Type B pancreatic cell (in vitro differentiated cells): Measurements from ENCODE around the gene CPNE2. TPM values are rescaled to one million over a fixed set of nuclear protein-coding genes. Genes with fewer than 3 reads are reported as not detected.

Source experiments
- DNase-seq: peaks from one replicate; pipeline ENCODE4 v3.0.0; 2021; ENCODE audit warnings: mixed read lengths; ENCODE audit not compliant: unreplicated experiment; ENCODE audit errors: extremely low spot score
- H3K27ac Mint-ChIP-seq: 2 replicates; pipeline ENCODE4 v1.8.0; 2021; ENCODE audit warnings: mild to moderate bottlenecking, mixed read lengths
- H3K27me3 Mint-ChIP-seq: 2 replicates; pipeline ENCODE4 v1.8.0; 2021; ENCODE audit warnings: mixed read lengths
- H3K36me3 Mint-ChIP-seq: 2 replicates; pipeline ENCODE4 v1.8.0; 2021; ENCODE audit warnings: mixed read lengths
- H3K4me1 Mint-ChIP-seq: one replicate; pipeline ENCODE4 v1.8.0; 2021; ENCODE audit warnings: mixed read lengths; ENCODE audit not compliant: unreplicated experiment
- H3K4me3 Mint-ChIP-seq: 2 replicates; pipeline ENCODE4 v1.8.0; 2021; ENCODE audit warnings: mild to moderate bottlenecking, mixed read lengths
- H3K9me3 Mint-ChIP-seq: 2 replicates; pipeline ENCODE4 v1.8.0; 2021; ENCODE audit warnings: mixed read lengths
- total RNA-seq: library from RNA; stranded (reverse); gene quantifications from 2 replicates; pipeline ENCODE4 v1.2.1, GENCODE V29; 2021; ENCODE audit warnings: low replicate concordance
- TF ChIP-seq, protein P1 (sequence below): fragments of 200-600 bp; sonication (generic); conservative IDR thresholded peaks from 2 replicates; pipeline ENCODE4 v1.5.0; 2021; ENCODE audit warnings: antibody characterized with exemption, mild to moderate bottlenecking

CPNE2 gene
- total RNA-seq, 1 donor from 2014 or later, result 28.8 TPM

DNA sequence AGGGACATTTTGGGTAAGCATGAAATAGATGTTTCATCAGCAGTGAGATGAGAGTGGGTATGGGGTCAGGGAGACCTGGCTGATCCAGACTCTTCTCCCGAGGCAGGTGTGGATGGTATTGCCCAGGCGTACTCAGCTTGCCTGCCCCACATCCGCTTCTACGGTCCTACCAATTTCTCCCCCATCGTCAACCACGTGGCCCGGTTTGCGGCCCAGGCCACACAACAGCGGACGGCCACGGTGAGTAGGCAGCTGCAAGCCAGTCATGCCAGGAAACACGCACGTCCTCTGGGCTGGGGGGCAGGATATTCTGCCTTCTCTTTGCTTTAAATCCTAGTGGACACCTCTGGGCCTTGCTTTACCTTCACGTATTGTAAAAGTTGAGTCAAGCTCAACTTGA lies 44.7 kb downstream of the CPNE2 start:
- TF ChIP-seq, protein P1, sequence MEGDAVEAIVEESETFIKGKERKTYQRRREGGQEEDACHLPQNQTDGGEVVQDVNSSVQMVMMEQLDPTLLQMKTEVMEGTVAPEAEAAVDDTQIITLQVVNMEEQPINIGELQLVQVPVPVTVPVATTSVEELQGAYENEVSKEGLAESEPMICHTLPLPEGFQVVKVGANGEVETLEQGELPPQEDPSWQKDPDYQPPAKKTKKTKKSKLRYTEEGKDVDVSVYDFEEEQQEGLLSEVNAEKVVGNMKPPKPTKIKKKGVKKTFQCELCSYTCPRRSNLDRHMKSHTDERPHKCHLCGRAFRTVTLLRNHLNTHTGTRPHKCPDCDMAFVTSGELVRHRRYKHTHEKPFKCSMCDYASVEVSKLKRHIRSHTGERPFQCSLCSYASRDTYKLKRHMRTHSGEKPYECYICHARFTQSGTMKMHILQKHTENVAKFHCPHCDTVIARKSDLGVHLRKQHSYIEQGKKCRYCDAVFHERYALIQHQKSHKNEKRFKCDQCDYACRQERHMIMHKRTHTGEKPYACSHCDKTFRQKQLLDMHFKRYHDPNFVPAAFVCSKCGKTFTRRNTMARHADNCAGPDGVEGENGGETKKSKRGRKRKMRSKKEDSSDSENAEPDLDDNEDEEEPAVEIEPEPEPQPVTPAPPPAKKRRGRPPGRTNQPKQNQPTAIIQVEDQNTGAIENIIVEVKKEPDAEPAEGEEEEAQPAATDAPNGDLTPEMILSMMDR, result no peak
- no peaks in the 10 kb centered on the region for H3K9me3 Mint-ChIP-seq
- no peak overlapping the region for H3K4me3 Mint-ChIP-seq
- no peak overlapping the region for H3K27ac Mint-ChIP-seq
- peaks cover 7% of the 10 kb centered on the region for H3K36me3 Mint-ChIP-seq
- no peak for DNase-seq
- H3K27me3 Mint-ChIP-seq, result no peaks in the 10 kb centered on the region
- H3K4me1 Mint-ChIP-seq, result peaks cover 25% of the 10 kb centered on the region

DNA sequence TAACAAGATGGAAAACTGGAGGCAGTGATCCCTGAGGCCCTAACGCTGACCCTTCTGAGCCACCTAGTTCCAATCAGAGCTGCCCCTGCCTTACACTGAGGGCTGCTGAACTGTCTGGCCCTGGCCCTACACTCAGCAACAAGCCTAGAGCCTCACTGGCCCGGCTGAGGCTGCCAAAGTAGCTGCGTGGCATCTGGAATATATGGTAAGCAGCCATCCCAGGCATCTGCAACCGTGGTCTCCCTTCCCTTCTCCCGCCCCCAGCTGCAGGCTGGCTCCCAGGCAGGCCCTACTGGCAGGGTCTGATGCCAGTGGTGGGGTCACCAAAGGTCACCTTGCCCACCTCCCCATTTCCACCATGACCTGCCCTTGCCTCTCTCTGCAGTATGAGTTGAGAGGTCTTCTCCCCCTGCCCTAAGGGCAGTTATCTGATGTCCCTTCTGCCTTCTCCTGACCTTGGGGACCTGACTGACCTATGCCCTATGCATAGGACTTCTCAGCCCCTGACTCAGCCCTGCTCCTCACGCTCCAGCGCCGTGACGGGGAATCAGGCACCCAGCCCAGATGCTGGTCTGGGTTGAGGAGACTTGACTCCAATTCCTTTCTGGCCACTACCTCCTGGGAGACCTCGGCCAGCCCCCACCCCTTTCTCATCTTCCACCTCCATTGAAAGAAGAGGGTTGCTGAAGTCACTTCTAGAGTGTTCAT lies 45.3 kb downstream of the CPNE2 start:
- Mint-ChIP-seq H3K4me3 (no peak overlapping the region), H3K27me3 (no peaks in the 10 kb centered on the region), H3K36me3 (peaks cover 7% of the 10 kb centered on the region), H3K27ac (no peak overlapping the region), H3K4me1 (peaks cover 27% of the 10 kb centered on the region), H3K9me3 (no peaks in the 10 kb centered on the region)
- DNase-seq, result no peak
- TF ChIP-seq, protein P1, result no peak

DNA sequence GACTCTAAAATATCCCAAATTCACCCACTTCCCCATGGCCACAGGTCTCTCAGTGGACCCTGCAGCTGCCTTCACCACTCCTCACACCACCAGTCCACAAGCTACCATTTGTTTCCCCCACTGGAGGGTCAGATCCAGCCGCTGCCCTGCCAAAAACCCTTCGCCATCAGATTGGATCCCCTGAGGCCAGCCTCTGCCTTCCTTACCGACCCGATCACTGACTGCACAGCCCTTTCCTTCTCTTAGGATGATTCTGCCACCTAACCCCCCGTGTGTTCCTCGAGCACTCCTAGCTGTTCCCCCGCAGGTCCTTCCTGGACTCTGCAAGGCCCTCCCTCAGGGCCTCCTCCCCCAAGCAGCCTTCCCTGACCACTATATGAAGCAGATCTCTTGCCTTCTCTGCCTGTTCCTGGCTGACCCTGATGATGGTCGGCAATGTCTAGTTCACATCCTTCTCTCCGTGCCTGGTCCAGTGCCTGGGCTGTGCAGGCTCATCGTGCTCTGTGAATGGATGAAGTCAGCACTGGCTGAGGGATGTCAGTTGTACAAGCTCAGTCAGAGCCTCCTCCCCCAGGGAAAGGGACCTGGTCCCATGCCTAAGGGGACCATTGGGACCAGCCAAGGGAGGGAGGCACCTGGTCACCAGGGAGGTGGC lies 46.0 kb downstream of the CPNE2 start:
- Mint-ChIP-seq H3K36me3 (peaks cover 7% of the 10 kb centered on the region), H3K27me3 (no peaks in the 10 kb centered on the region), H3K4me3 (no peak overlapping the region), H3K27ac (peak overlapping the region; percentile 76), H3K9me3 (no peaks in the 10 kb centered on the region), H3K4me1 (peaks cover 27% of the 10 kb centered on the region)
- no peak for DNase-seq
- TF ChIP-seq, protein P1, result no peak

DNA sequence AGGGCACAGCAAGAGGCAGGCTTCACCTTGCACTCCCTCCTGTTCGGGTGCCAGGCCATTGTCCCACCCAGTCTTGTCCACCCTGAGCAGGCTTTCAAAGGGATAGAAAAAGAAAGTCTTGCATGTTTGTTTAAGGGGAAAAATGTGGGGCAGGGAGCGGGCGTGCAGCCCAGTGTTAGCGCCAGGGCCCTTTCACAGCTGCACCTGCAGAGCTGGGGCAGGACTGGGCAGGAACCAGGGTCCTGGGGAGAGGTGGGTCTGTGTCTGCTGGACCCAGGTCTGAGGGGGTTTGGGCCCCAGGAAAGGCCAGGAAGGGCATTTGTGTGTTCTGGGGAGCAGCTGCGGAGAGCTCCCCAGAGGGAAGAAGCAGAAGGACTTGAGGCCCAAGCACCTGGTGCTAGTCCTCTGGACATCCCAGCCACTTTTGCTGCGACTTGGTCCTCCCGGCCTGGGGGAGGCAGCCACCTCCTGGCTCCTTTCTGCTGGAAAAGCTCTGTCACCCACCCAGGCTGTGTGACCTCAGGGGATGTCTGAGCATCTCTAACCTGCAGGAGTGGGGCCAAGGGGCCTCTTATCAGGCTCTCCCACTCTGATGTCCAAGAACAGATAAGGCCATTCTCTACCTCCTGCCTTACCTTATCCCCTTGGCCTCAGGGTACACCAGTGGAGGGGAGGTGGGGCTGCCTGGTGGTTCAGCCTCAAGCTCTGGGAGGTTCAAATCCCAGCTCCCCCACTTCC lies 48.7 kb downstream of the CPNE2 start:
- H3K27ac Mint-ChIP-seq, result no peak overlapping the region
- H3K36me3 Mint-ChIP-seq, result peaks cover 11% of the 10 kb centered on the region
- no peaks in the 10 kb centered on the region for H3K9me3 Mint-ChIP-seq
- no peak overlapping the region for H3K4me3 Mint-ChIP-seq
- no peak for DNase-seq
- H3K4me1 Mint-ChIP-seq, result peaks cover 34% of the 10 kb centered on the region
- no peaks in the 10 kb centered on the region for H3K27me3 Mint-ChIP-seq
- TF ChIP-seq, protein P1, result no peak

DNA sequence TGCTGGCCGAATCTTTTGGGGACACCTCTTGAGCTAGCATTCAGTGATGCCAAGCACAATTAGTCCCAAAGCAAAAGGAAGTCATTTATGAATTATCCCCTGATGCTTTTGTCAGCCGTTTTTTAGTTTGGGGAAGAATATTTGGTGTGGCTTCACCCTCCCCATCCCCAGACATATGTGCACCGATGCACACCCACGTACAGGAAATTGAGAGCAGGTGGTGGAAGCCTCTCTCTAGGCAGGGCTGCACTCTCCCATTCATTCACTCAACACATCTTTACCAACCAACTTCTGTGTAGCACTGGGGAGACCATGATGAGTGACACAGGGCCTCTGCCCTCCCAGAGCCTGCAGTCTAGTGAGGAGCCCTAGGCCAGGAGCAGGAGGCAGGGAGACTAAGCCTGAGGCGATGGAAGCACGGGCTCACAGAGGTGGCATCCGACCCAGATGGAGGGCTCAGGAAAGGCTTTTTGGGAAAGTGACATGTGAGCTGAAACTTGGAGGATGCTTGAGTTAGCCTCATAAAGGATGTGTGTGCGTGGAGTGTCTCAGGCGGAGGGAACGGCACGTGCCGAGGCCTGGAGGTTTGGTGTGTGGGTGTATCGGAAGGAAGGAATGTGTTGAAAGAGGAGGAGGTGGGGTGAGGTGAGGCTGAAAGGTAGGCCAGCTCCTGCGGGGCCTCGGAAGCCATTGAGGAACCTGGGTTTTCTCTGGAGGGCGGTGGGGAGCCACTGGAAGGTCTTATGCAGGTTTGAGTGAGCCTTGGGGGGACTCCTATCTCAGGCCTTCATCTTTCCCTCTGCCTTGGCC lies 49.6 kb downstream of the CPNE2 start:
- no peak overlapping the region for H3K4me3 Mint-ChIP-seq
- H3K27ac Mint-ChIP-seq, result peak overlapping the region; percentile 30
- DNase-seq, result no peak
- no peaks in the 10 kb centered on the region for H3K9me3 Mint-ChIP-seq
- H3K27me3 Mint-ChIP-seq, result no peaks in the 10 kb centered on the region
- TF ChIP-seq, protein P1, result no peak
- H3K36me3 Mint-ChIP-seq, result peaks cover 11% of the 10 kb centered on the region
- peaks cover 34% of the 10 kb centered on the region for H3K4me1 Mint-ChIP-seq
